ENCODE data around the gene DPPA4.

DPPA4 gene

DNA sequence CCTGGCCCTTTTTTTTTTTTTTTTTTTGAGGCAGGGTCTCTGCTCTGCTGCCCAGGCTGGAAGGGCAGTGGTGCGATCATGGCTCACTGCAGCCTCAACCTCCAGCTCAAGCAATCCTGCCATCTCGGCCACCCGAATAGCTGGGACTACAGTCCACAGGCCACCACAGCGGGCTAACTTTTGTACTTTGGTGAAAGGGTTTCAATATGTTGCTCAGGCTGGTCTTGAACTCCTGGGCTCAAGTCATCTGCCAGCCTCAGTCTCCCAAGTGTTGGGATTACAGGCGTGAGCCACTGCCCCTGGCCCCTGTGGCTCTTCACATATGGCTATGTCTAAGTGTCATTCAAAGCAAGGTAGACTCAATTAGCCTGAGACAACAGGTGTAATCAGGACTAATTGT is 12.2 kb downstream of the DPPA4 start:
- no peak for FAIRE-seq
- no peak for DNase-seq (ENCODE audit: insufficient read length, low spot score)
- TF ChIP-seq POLR2A (IDR thresholded peaks at IDR 0.05; ENCODE audit: low read depth, low read length) = no peak

DNA sequence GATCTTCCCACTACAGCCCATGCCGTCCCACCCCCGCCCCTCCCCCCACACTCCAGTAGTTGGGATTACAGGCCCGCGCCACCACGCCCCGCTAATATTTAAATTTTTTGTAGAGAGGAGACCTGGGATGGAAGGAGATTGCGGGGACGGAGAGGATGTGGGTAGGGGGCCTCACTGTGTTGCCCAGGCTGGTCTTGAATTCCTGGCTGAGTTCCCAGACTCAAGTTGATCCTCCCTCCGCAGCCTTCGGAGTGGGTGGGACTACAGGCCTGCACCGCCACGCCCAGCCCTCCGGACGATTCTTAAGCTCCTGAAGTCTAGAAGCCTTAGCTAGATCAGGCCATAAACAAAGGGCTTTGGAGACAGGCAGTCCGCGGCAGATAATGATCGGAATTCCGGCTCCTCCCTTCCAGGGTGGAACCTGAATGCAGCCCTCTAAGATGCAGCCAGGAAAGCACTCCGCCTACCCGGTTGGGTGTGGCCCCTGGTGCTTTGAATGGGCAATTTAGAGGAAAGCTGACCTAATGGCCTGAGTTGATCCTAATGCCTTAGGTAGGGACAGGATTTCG is 21.1 kb downstream of the DPPA4 start, which contains the start of gene DPPA2:
Gene DPPA2 (minus strand): TSS at position 356 of the 569 bp plus-strand sequence. CDS start 1,975 bp downstream, outside the sequence.
- FAIRE-seq (no peak), DNase-seq (ENCODE audit: insufficient read length, low spot score) (no peak)
- TF ChIP-seq POLR2A (IDR thresholded peaks at IDR 0.05; ENCODE audit: low read depth, low read length) = no peak

DNA sequence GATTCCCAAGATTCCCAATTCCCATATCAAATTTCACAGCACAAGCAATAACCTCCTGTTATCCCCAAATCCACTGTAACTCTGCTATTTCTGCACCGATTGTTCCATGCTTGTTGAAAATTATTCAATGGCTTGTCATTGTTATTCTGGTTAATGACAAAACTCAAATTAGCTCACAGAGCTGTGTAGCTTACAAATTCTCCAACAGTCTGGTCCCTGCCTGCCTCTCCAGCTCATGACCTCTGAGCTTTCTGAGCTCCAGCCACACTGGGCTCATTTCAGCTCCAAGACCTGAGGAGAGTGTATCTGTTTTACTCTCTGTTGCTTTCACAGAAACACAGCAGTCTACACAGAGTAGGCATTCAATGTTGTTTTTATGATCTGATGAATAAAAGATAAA is 24.3 kb downstream of the DPPA4 start:
- no peak for TF ChIP-seq POLR2A (IDR thresholded peaks at IDR 0.05; ENCODE audit: low read depth, low read length)
- no peak for DNase-seq (ENCODE audit: insufficient read length, low spot score)
- FAIRE-seq = no peak

DNA sequence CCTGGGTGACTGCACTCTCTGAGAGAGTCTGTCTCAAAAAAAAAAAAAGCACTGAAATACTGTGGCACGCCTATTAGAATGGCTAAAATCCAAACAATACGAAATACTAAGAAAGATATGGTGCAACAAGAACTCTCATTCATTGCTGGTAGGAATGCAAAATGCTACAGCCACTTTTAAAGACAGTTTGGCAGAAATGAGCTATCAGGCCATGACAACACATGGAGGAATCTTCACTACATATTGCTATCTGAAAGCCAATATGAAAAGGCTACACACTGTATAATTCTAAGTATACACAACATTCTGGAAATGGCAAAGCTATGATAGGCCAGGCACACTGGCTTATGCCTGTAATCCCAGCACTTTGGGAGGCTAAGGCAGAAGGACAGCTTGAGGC is 39.9 kb downstream of the DPPA4 start:
- no peak for TF ChIP-seq POLR2A (IDR thresholded peaks at IDR 0.05; ENCODE audit: low read depth, low read length)
- DNase-seq (ENCODE audit: insufficient read length, low spot score) = no peak
- FAIRE-seq = no peak

DNA sequence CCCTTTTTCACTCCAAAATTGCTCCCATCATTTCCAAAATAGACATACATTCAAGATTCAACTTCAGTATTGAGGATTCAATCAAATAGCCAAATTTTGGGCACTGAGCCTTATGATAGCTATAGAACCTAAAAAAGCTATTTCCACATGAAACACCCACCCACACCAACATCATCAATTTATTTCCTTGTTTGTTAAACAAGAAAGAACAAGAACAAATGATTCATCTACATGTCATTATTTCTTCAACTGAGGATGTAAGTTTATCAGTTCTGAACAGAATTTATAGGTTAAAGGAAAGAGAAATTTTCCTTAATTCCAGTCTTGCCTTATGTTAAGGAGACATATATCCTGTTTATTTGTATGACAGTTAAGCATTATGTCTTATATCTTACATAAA is 53.3 kb downstream of the DPPA4 start:
- no peak for FAIRE-seq
- no peak for DNase-seq (ENCODE audit: insufficient read length, low spot score)
- TF ChIP-seq POLR2A (IDR thresholded peaks at IDR 0.05; ENCODE audit: low read depth, low read length) = no peak

DNA sequence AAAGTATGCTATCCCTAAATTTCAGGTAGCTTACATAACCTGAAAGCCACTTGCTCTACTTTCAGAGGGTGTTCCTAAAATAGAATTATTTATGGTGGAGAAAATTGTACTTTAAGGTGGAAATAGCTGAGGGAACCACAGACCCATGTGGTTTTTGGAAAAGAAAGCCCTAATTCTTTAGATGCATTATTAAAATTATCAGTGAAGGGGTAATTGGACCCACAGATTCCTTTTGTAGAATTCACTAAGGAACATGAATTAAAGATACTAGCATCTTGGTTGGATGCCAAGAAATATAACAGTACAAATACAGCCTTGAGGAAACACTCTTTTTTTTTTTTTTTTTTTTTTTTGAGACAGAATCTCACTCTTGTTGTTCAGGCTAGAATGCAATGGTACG is 58.8 kb downstream of the DPPA4 start:
- FAIRE-seq (no peak), DNase-seq (ENCODE audit: insufficient read length, low spot score) (no peak)
- TF ChIP-seq POLR2A (IDR thresholded peaks at IDR 0.05; ENCODE audit: low read depth, low read length) = no peak

DNA sequence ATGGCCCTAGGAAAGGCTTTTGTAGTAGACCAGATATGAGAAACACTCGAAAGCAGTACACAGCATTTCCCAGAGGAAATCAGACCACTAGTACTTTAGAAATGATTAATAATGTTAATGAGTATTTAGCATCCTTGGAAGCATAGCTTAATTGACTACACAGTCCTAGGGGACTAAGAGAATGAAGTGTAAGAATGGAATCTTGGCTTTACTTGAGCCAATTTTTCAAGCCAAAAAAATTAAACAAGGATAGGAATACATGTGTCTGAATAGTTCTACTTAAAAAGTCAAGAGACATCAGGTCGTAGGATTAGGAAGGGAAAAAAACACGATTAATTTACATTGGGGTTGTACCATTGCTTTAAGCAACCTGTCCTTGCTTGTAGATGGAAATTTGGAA is 59.2 kb downstream of the DPPA4 start:
- DNase-seq (ENCODE audit: insufficient read length, low spot score) = no peak
- no peak for TF ChIP-seq POLR2A (IDR thresholded peaks at IDR 0.05; ENCODE audit: low read depth, low read length)
- no peak for FAIRE-seq

Measured in H54 (cell line).